Measurements from ENCODE around the gene DAAM1.

The DAAM1 gene

GRCh38 chr14:59202031-59202430 is 13.6 kb downstream of the DAAM1 start:
- ATAC-seq: no peak
- TF ChIP-seq OSR1 (CRISPR knock-in tag; IDR thresholded peaks at IDR 0.05): no peak
- TF ChIP-seq ZNF565 (CRISPR knock-in tag; conservative IDR thresholded peaks at IDR 0.05; ENCODE audit: low read depth): no peak

- TF ChIP-seq CREB5 (CRISPR knock-in tag; IDR thresholded peaks at IDR 0.05; ENCODE audit: low read depth): no peak
- TF ChIP-seq ZNF565 (CRISPR knock-in tag; conservative IDR thresholded peaks at IDR 0.05; ENCODE audit: low read depth): no peak
- no peak for TF ChIP-seq ZNF70 (CRISPR knock-in tag; IDR thresholded peaks at IDR 0.05)
- no peak for TF ChIP-seq OSR1 (CRISPR knock-in tag; IDR thresholded peaks at IDR 0.05)
- no peak for TF ChIP-seq ESRRG (CRISPR knock-in tag; IDR thresholded peaks at IDR 0.05)
- TF ChIP-seq TSHZ2 (CRISPR knock-in tag; IDR thresholded peaks at IDR 0.05): no peak
- TF ChIP-seq BACH2 (CRISPR knock-in tag; IDR thresholded peaks at IDR 0.05; ENCODE audit: borderline replicate concordance): no peak
- no peak for TF ChIP-seq ARNTL (CRISPR knock-in tag; IDR thresholded peaks at IDR 0.05; ENCODE audit: borderline replicate concordance, low read depth)
- TF ChIP-seq GLIS3 (CRISPR knock-in tag; IDR thresholded peaks at IDR 0.05): no peak
- no peak for TF ChIP-seq SNAI2 (CRISPR knock-in tag; IDR thresholded peaks at IDR 0.05)
- TF ChIP-seq CSDC2 (CRISPR knock-in tag; IDR thresholded peaks at IDR 0.05): no peak
- TF ChIP-seq TOX (CRISPR knock-in tag; IDR thresholded peaks at IDR 0.05; ENCODE audit: borderline replicate concordance): no peak
- no peak for TF ChIP-seq ZFP3 (CRISPR knock-in tag; IDR thresholded peaks at IDR 0.05)
- no peak for TF ChIP-seq ISL1 (CRISPR knock-in tag; IDR thresholded peaks at IDR 0.05)
- no peak for ATAC-seq
These were observed 15.8 kb downstream of the DAAM1 start for GRCh38 chr14:59204305-59204704.

- no peak for ATAC-seq
These were observed 18.4 kb downstream of the DAAM1 start for GRCh38 chr14:59206892-59207291.

GRCh38 chr14:59207506-59207933 is 19.1 kb downstream of the DAAM1 start:
- TF ChIP-seq OSR1 (CRISPR knock-in tag; IDR thresholded peaks at IDR 0.05) (no peak), CREB5 (CRISPR knock-in tag; IDR thresholded peaks at IDR 0.05; ENCODE audit: low read depth) (no peak), ZFP3 (CRISPR knock-in tag; IDR thresholded peaks at IDR 0.05) (no peak), TOX (CRISPR knock-in tag; IDR thresholded peaks at IDR 0.05; ENCODE audit: borderline replicate concordance) (no peak), ZC3H10 (CRISPR knock-in tag; IDR thresholded peaks at IDR 0.05) (no peak), ZNF8 (CRISPR knock-in tag; IDR thresholded peaks at IDR 0.05) (no peak), PPARA (CRISPR knock-in tag; IDR thresholded peaks at IDR 0.05; ENCODE audit: borderline replicate concordance) (no peak), ESRRG (CRISPR knock-in tag; IDR thresholded peaks at IDR 0.05) (no peak), TCF4 (CRISPR knock-in tag; IDR thresholded peaks at IDR 0.05; ENCODE audit: borderline replicate concordance) (no peak), TSHZ2 (CRISPR knock-in tag; IDR thresholded peaks at IDR 0.05) (no peak), GLIS3 (CRISPR knock-in tag; IDR thresholded peaks at IDR 0.05) (no peak), BACH2 (CRISPR knock-in tag; IDR thresholded peaks at IDR 0.05; ENCODE audit: borderline replicate concordance) (no peak), ZFP30 (CRISPR knock-in tag; IDR thresholded peaks at IDR 0.05) (no peak), CSRNP3 (CRISPR knock-in tag; IDR thresholded peaks at IDR 0.05) (no peak), SNAI2 (CRISPR knock-in tag; IDR thresholded peaks at IDR 0.05) (no peak), ISL1 (CRISPR knock-in tag; IDR thresholded peaks at IDR 0.05) (no peak), RARB (CRISPR knock-in tag; IDR thresholded peaks at IDR 0.05) (no peak), ARNTL (CRISPR knock-in tag; IDR thresholded peaks at IDR 0.05; ENCODE audit: borderline replicate concordance, low read depth) (no peak), CSDC2 (CRISPR knock-in tag; IDR thresholded peaks at IDR 0.05) (no peak)
- ATAC-seq: no peak

More at GRCh38 chr14:59206892-59207291, 18.4 kb downstream of the DAAM1 start:
- no peak for TF ChIP-seq ZNF8 (CRISPR knock-in tag; IDR thresholded peaks at IDR 0.05)

Data from SK-N-SH treated with all-trans-retinoic acid at 6 μM for 48 hours (cell line).